WTC11 (cell line): Measurements from ENCODE around the gene DNAL4. TPM values are rescaled to one million over a fixed set of nuclear protein-coding genes. Genes with fewer than 3 reads are reported as not detected.

Source experiments
- ATAC-seq: fragments of 200-7000 bp; cut with Tn5 transposase; 2 replicates; pipeline ENCODE4 v1.10.0; 2021; ENCODE audit warnings: mild to moderate bottlenecking, moderate library complexity
- CTCF ChIA-PET: fragments of 300-600 bp; sonication (Branson Sonifier 250); formaldehyde crosslinking; loops from one replicate; lab custom pipeline; 2021; ENCODE audit warnings: antibody characterized with exemption; lab: Charles Lee
- POLR2A ChIA-PET: fragments of 350-600 bp; sonication (Branson Sonifier 250); formaldehyde crosslinking; loops from one replicate; lab custom pipeline; 2021; ENCODE audit warnings: antibody characterized with exemption; lab: Charles Lee
- DNase-seq: peaks from one replicate; pipeline ENCODE4 v3.0.0; 2021; ENCODE audit warnings: low spot score
- H3K27ac Mint-ChIP-seq: 2 replicates; pipeline ENCODE4 v1.8.0; 2021; ENCODE audit warnings: mixed read lengths
- H3K27me3 Mint-ChIP-seq: 2 replicates; pipeline ENCODE4 v1.8.0; 2021; ENCODE audit warnings: low read depth, mild to moderate bottlenecking, moderate library complexity, mixed read lengths
- H3K36me3 Mint-ChIP-seq: 2 replicates; pipeline ENCODE4 v1.8.0; 2021; ENCODE audit warnings: mixed read lengths
- H3K4me1 Mint-ChIP-seq: 2 replicates; pipeline ENCODE4 v1.8.0; 2022; ENCODE audit warnings: mixed read lengths
- H3K4me3 Mint-ChIP-seq: 2 replicates; pipeline ENCODE4 v1.8.0; 2021; ENCODE audit warnings: mild to moderate bottlenecking, moderate library complexity, mixed read lengths
- H3K9me3 Mint-ChIP-seq: 2 replicates; pipeline ENCODE4 v1.8.0; 2021; ENCODE audit warnings: mixed read lengths
- ATF3 ChIP-seq: sonication (generic); formaldehyde crosslinking; conservative IDR thresholded peaks from 2 replicates; pipeline ENCODE4 v1.8.1; 2022; ENCODE audit warnings: mild to moderate bottlenecking, missing genetic modification reagents
- E2F4 ChIP-seq: sonication (generic); formaldehyde crosslinking; IDR thresholded peaks from 2 replicates; pipeline ENCODE4 v1.8.1; 2022; ENCODE audit warnings: low read depth, mild to moderate bottlenecking, moderate library complexity, missing genetic modification reagents, borderline replicate concordance
- JUN ChIP-seq: sonication (generic); formaldehyde crosslinking; IDR thresholded peaks from 2 replicates; pipeline ENCODE4 v1.8.0; 2023; ENCODE audit warnings: mild to moderate bottlenecking, missing genetic modification reagents
- NFYB ChIP-seq: sonication (generic); formaldehyde crosslinking; conservative IDR thresholded peaks from 2 replicates; pipeline ENCODE4 v1.8.0; 2022; ENCODE audit warnings: low read depth, missing genetic modification reagents
- NR2C2 ChIP-seq: sonication (generic); formaldehyde crosslinking; IDR thresholded peaks from 2 replicates; pipeline ENCODE4 v1.8.0; 2022; ENCODE audit warnings: mild to moderate bottlenecking, missing genetic modification reagents
- PREB ChIP-seq: sonication (generic); formaldehyde crosslinking; IDR thresholded peaks from 2 replicates; pipeline ENCODE4 v1.8.1; 2022; ENCODE audit warnings: mild to moderate bottlenecking, missing genetic modification reagents, moderate library complexity, borderline replicate concordance
- TP53 ChIP-seq: sonication (generic); formaldehyde crosslinking; IDR thresholded peaks from 2 replicates; pipeline ENCODE4 v1.8.1; 2023; ENCODE audit warnings: mild to moderate bottlenecking, missing genetic modification reagents
- ZBTB21 ChIP-seq: sonication (generic); formaldehyde crosslinking; IDR thresholded peaks from 2 replicates; pipeline ENCODE4 v1.8.1; 2023; ENCODE audit warnings: mild to moderate bottlenecking, missing genetic modification reagents, borderline replicate concordance
- ZMAT4 ChIP-seq: fragments of 250-450 bp; sonication (Bioruptor Pico); IDR thresholded peaks from 2 replicates; pipeline ENCODE4 v1.9.0; 2021; ENCODE audit warnings: mild to moderate bottlenecking
- total RNA-seq: library from RNA; stranded (reverse); gene quantifications from 3 replicates; pipeline ENCODE4 v1.2.3, GENCODE V29; 2021
- TF ChIP-seq, protein P1 (sequence below): fragments of 200-600 bp; IDR thresholded peaks from 2 replicates; pipeline ENCODE4 v1.8.0; 2022; ENCODE audit warnings: antibody characterized with exemption
- TF ChIP-seq, protein P2 (sequence below): sonication (generic); formaldehyde crosslinking; IDR thresholded peaks from 2 replicates; pipeline ENCODE4 v1.8.1; 2023; ENCODE audit warnings: mild to moderate bottlenecking, missing genetic modification reagents
- TF ChIP-seq, protein P3 (sequence below): sonication (generic); formaldehyde crosslinking; IDR thresholded peaks from 2 replicates; pipeline ENCODE4 v1.8.1; 2022; ENCODE audit warnings: low read depth, missing genetic modification reagents, borderline replicate concordance
- TF ChIP-seq, protein P4 (sequence below): sonication (generic); formaldehyde crosslinking; IDR thresholded peaks from 2 replicates; pipeline ENCODE4 v1.8.0; 2023; ENCODE audit warnings: mild to moderate bottlenecking, missing genetic modification reagents

The DNAL4 gene
- total RNA-seq, 1 experiment from 2014 or later: 11.8 TPM

DNA sequence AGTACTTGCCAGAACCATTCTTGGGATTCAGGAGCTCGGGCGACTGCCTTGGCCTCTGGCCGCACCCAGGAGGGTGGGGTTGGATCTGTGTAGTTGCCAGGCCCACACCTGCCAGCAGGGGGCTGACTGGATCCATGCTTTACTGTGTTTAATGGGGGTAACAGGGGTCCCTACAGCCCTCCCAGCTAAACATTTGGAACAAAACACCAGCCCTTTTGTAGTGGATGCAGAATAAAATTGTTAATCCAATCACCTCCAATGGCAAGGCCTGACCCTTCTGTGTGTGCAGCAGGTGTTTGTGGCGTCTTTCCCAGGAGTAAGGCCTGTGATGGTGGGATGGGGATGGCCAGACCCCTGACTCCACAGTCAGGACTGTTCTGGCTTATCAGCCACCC, 60.6 kb downstream of the DNAL4 start:
- DNase-seq (peak; percentile 72), ATAC-seq (peak; percentile 77)
- POLR2A ChIA-PET: interaction anchor here (1.1 to 1.8 kb wide), 2 partner anchors 9 to 14 kb away, joined by 3 to 5 read pairs; no protein-coding TSS in a partner anchor
- H3K9me3 Mint-ChIP-seq: no peaks in the 10 kb centered on the region
- peak overlapping the region; percentile 65; the same call in 1 of the 2 replicates for H3K27ac Mint-ChIP-seq
- H3K4me3 Mint-ChIP-seq: no peak overlapping the region
- TF ChIP-seq ZBTB21 (CRISPR knock-in tag): no peak
- TF ChIP-seq, protein P1, sequence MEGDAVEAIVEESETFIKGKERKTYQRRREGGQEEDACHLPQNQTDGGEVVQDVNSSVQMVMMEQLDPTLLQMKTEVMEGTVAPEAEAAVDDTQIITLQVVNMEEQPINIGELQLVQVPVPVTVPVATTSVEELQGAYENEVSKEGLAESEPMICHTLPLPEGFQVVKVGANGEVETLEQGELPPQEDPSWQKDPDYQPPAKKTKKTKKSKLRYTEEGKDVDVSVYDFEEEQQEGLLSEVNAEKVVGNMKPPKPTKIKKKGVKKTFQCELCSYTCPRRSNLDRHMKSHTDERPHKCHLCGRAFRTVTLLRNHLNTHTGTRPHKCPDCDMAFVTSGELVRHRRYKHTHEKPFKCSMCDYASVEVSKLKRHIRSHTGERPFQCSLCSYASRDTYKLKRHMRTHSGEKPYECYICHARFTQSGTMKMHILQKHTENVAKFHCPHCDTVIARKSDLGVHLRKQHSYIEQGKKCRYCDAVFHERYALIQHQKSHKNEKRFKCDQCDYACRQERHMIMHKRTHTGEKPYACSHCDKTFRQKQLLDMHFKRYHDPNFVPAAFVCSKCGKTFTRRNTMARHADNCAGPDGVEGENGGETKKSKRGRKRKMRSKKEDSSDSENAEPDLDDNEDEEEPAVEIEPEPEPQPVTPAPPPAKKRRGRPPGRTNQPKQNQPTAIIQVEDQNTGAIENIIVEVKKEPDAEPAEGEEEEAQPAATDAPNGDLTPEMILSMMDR: peak; percentile 76
- CTCF ChIA-PET: interaction anchor here (0.5 to 4.0 kb wide), 22 partner anchors 9 to 136 kb away, joined by 3 to 43 read pairs (median 4); partner anchors contain the start of genes GTPBP1 and TOMM22
- peaks cover 39% of the 10 kb centered on the region for H3K36me3 Mint-ChIP-seq
- H3K27me3 Mint-ChIP-seq: no peaks in the 10 kb centered on the region
- 0 out of 2 replicates have a peak, but pooled peaks cover 3% of the 10 kb centered on the region for H3K4me1 Mint-ChIP-seq

DNA sequence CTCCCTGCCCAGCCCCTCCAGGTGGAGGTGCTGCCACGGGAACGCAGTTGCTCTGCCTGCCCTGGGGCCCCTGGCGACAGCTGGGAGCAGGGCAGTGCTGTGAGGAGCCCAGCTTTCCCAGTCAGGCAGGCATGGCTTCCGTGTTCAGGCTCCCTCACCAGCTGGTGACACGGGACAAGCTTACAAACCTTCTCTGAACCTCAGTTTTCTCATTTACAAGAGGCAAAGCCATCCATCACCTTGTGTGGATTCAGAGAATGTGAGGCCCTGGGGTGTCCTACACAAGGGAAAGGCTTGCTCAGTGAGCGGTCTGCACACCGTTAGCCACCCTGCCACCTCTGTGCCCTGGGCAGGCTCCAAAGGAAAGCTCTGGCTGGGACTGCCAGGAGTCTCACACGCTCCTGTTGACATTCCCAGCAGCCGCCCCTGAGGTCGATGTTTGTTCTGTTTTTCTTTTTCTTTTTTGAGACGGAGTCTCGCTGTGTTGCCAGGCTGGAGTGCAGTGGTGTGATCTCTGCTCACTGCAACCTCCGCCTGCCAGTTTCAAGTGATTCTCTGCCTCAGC, 61.6 kb downstream of the DNAL4 start:
- Mint-ChIP-seq H3K9me3 (no peaks in the 10 kb centered on the region), H3K4me1 (0 out of 2 replicates have a peak, but pooled peaks cover 3% of the 10 kb centered on the region), H3K27ac (no peak overlapping the region), H3K4me3 (no peak overlapping the region), H3K36me3 (peaks cover 41% of the 10 kb centered on the region), H3K27me3 (no peaks in the 10 kb centered on the region)
- POLR2A ChIA-PET: interaction anchor here (0.5 to 1.1 kb wide), 2 partner anchors 10 to 12 kb away, joined by 3 read pairs; no protein-coding TSS in a partner anchor
- no peak for DNase-seq
- CTCF ChIA-PET: interaction anchor here (0.9 to 4.0 kb wide), 9 partner anchors 8 to 137 kb away, joined by 3 to 43 read pairs (median 6); partner anchors contain the start of gene GTPBP1
- no peak for ATAC-seq
- no peak for TF ChIP-seq TP53 (CRISPR knock-in tag)
- no peak for TF ChIP-seq NR2C2
- TF ChIP-seq, protein P2, sequence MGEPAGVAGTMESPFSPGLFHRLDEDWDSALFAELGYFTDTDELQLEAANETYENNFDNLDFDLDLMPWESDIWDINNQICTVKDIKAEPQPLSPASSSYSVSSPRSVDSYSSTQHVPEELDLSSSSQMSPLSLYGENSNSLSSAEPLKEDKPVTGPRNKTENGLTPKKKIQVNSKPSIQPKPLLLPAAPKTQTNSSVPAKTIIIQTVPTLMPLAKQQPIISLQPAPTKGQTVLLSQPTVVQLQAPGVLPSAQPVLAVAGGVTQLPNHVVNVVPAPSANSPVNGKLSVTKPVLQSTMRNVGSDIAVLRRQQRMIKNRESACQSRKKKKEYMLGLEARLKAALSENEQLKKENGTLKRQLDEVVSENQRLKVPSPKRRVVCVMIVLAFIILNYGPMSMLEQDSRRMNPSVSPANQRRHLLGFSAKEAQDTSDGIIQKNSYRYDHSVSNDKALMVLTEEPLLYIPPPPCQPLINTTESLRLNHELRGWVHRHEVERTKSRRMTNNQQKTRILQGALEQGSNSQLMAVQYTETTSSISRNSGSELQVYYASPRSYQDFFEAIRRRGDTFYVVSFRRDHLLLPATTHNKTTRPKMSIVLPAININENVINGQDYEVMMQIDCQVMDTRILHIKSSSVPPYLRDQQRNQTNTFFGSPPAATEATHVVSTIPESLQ (CRISPR knock-in tag): no peak
- no peak for TF ChIP-seq NFYB (CRISPR knock-in tag)
- TF ChIP-seq ZMAT4 (CRISPR knock-in tag): no peak
- TF ChIP-seq PREB (CRISPR knock-in tag): no peak
- no peak for TF ChIP-seq ATF3

GRCh38 chr22:38731703-38732161, 62.2 kb downstream of the DNAL4 start:
- ChIA-PET POLR2A (interaction anchor here (0.5 to 0.9 kb wide), 2 partner anchors 12 to 25 kb away, joined by 3 to 5 read pairs; no protein-coding TSS in a partner anchor), CTCF (interaction anchor here (1.1 to 3.5 kb wide), 4 partner anchors 14 to 53 kb away, joined by 3 to 20 read pairs (median 4); no protein-coding TSS in a partner anchor)
- Mint-ChIP-seq H3K4me3 (no peak overlapping the region), H3K36me3 (peaks cover 47% of the 10 kb centered on the region), H3K9me3 (no peaks in the 10 kb centered on the region), H3K27me3 (no peaks in the 10 kb centered on the region), H3K27ac (no peak overlapping the region), H3K4me1 (0 out of 2 replicates have a peak, but pooled peaks cover 3% of the 10 kb centered on the region)
- TF ChIP-seq, protein P3, sequence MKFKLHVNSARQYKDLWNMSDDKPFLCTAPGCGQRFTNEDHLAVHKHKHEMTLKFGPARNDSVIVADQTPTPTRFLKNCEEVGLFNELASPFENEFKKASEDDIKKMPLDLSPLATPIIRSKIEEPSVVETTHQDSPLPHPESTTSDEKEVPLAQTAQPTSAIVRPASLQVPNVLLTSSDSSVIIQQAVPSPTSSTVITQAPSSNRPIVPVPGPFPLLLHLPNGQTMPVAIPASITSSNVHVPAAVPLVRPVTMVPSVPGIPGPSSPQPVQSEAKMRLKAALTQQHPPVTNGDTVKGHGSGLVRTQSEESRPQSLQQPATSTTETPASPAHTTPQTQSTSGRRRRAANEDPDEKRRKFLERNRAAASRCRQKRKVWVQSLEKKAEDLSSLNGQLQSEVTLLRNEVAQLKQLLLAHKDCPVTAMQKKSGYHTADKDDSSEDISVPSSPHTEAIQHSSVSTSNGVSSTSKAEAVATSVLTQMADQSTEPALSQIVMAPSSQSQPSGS: no peak
- TF ChIP-seq, protein P4, sequence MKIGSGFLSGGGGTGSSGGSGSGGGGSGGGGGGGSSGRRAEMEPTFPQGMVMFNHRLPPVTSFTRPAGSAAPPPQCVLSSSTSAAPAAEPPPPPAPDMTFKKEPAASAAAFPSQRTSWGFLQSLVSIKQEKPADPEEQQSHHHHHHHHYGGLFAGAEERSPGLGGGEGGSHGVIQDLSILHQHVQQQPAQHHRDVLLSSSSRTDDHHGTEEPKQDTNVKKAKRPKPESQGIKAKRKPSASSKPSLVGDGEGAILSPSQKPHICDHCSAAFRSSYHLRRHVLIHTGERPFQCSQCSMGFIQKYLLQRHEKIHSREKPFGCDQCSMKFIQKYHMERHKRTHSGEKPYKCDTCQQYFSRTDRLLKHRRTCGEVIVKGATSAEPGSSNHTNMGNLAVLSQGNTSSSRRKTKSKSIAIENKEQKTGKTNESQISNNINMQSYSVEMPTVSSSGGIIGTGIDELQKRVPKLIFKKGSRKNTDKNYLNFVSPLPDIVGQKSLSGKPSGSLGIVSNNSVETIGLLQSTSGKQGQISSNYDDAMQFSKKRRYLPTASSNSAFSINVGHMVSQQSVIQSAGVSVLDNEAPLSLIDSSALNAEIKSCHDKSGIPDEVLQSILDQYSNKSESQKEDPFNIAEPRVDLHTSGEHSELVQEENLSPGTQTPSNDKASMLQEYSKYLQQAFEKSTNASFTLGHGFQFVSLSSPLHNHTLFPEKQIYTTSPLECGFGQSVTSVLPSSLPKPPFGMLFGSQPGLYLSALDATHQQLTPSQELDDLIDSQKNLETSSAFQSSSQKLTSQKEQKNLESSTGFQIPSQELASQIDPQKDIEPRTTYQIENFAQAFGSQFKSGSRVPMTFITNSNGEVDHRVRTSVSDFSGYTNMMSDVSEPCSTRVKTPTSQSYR: no peak
- no peak for TF ChIP-seq JUN
- TF ChIP-seq E2F4 (CRISPR knock-in tag): no peak
- ATAC-seq (no peak), DNase-seq (no peak)
